GM21390 (cell line): ENCODE measurements around the gene PHGDH.

ENCODE experiments used
- ATAC-seq: cut with Tn5 transposase; IDR thresholded peaks from one replicate; pipeline ENCODE4 v1.9.1; 2021; ENCODE audit not compliant: unreplicated experiment

PHGDH gene

DNA sequence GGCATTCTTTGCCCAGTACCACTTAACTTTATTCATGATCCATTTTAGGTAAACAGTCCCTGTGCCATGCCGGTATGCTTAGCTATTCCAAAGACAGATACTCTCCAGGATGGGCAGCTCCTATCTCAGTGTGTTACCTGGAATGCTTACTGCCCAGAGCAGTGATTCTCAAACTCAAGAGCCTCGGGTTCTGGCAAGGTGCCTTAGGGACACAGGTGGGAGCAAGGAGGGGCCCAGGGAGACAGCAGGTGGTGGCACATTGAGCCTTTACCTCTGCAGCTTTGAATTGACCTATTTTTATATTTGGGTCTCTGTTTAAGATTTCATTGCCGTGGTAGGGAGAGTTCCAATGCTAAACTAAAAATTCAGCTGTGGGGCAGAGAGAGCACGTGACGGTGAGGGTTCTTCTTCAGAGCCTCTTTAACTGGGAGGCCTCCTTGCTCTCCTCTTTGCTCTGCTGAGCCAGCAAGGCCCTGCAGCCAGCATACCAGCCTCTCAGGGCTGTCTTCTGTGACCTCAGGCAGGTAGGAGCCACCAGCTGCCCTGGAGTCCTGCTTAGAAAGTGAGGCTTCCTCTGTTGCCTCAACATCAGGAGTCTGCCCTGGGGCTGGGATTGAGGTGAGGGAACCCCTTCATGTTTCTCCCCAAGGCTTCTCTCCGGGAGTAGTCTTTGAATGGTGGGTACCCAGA lies 20.2 kb downstream of the PHGDH start:
- no peak for ATAC-seq

DNA sequence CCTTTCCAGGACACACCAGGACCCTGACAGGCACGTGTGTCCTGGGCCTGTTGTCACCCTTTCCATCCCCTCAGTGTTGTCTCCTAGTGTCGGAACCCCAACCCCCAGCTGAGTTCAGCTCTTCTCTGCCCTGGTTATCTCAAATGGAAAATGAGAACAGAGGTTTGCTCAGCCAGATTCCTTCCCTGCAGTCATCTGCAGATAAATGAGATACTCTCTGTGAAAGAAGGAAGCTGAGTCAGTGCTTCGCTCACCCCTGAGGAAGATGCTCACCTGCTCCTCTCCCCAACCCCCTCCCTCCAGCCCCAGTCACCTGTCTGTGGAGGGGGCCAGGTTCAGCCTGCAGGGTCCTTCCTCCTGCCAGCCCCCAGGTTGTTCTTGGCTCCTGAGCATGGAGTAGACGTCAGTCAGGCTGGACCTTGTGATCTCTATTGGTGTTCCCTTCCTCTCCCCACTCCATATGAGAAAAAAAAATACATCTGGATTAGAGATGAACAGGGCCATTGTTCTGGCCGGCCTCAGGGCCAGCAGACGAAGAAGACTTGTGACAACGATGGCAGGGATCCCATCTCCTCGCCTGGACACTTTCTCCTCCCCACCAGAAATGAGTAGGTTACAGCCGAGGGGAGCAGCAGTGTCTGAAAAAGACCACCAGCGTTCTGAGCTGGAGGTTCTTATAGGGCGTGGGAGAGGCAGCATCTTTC lies 20.9 kb downstream of the PHGDH start:
- no peak for ATAC-seq

DNA sequence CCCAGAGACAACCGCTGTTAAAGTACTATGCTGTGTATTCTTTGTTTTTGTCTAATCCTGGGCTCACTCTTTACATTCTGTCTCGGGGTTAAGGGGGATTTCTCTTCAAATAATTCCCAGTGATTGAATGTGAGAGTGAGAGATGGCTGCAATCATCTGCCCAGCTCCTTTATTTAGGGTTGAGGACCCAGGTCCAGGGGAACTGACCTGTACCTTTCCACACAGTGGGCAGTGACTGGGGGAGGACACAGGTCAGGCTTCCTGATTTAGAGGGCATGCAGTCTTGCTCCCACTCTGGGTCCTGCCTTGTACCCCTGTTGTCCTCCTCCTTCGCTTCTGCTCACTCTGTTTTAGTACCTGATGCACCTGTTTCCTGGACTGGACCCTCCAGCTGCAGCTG lies 22.0 kb downstream of the PHGDH start:
- no peak for ATAC-seq

DNA sequence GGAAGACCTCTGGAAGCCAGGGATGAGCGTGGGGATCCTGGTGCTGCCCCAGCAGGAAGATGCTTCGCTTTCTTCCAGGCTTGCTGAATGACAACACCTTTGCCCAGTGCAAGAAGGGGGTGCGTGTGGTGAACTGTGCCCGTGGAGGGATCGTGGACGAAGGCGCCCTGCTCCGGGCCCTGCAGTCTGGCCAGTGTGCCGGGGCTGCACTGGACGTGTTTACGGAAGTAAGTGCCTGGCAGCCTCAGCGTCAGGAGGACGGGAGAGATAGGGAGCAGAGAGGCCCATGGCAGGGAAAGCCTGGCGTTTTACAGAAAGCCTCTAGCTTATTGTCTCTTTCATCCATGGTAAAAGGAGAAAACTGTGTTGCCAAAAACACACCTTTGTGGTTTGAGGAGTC lies 23.5 kb downstream of the PHGDH start:
- ATAC-seq: no peak

DNA sequence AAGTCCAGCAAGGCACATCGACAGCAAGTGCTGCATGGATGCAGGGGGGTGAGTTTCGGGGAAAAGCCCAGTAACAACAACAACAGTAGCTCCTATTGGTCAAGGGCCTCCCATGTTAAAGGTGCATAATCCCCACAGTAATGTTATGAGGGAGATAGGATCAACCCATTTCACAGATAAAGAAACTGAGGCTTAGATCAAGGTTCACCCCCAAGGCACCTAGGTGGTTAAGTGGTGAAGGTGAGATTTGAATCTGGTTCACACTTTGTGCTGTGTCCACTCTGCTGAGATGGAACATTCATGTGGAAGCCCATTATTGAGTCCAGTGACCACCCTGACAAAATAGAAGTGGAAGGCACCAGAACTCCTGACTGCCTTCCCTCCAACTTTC lies 24.9 kb downstream of the PHGDH start:
- ATAC-seq: no peak

DNA sequence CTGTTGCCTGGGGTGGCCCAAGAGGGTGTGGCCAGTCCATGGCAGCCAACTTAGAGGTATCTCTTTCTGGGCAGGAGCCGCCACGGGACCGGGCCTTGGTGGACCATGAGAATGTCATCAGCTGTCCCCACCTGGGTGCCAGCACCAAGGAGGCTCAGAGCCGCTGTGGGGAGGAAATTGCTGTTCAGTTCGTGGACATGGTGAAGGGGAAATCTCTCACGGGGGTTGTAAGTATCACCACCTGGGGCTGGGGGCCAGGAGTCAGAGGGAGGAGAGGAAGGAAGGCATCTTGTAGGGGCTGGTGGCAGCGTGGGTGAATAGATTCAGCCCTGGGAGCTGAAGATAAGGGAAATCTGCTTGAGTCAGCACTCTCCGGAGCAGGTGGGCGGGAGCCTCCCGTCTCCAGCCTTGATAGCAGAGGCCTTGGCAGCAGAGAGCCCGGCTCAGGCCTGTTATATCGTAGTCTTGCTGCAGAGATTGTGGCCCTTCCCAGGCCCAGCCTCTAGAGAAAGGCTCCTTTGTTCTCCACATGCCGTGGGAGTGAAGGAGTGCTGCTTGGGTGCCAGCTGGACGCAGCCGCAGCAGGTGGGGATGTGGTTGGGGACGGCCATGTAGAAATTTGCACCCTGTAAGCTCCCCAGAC lies 25.4 kb downstream of the PHGDH start:
- no peak for ATAC-seq

DNA sequence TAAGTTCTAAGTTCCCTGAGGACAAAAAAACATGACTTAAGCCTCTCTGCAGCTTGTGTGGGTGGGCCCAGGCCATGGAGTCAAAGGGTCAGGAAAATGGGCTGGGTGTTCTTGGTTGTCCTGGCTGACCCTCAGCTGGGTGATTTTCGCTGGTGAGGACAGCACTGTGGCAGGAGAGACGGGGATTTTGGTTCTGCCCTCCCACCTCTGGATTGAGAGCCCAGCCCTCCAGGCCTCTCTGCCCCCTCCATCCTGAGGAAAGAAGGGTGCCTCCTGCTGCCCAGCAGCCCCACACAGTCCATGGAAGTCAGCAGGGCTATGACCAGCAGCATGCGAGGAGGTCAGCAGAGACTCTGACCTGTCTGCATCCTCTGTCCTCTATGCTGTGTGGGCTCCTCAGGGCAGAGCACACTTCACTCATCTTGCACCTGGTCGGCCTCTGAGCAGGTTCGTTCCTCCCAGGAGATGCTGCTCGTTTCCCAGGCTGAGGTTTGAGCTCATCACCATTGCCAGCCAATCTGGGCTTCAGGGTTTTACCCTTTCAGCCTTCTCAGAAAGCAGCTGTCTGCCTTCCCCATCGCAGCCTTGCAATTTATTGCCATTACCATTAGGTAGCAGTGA lies 26.5 kb downstream of the PHGDH start:
- ATAC-seq: no peak

DNA sequence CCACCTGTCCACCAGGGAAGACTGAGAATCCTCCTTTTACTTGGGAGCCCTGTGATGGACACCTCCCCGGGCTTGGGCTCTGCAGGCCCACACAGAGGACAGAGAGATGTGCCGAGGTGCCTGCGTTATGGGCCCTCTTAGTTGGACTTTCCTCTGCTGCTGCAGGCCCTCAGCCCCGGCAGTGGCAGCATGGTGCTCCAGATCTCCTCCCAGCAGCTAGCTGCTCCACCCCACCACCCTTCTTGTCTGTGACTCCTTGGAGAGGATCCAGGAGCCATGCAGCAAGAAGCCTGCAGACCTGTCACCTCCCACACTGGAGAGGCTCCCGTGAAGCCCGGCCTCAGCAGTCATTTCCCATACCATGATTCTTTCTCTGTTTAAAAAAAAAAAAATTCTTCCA lies 27.4 kb downstream of the PHGDH start:
- no peak for ATAC-seq

DNA sequence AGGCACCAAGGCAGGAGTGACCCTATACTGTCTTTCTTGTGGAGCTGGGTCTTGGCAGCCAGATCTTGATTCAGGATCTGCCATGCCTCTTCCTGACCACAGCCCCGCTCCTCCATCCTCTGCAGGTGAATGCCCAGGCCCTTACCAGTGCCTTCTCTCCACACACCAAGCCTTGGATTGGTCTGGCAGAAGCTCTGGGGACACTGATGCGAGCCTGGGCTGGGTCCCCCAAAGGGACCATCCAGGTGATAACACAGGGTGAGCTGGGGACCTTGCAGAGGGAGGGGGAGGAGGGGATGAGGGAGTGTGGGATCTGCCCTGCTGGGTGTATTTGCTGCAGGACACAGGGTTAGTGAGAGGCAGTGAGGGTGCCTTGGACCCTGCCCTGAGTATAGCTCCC lies 28.5 kb downstream of the PHGDH start:
- no peak for ATAC-seq

DNA sequence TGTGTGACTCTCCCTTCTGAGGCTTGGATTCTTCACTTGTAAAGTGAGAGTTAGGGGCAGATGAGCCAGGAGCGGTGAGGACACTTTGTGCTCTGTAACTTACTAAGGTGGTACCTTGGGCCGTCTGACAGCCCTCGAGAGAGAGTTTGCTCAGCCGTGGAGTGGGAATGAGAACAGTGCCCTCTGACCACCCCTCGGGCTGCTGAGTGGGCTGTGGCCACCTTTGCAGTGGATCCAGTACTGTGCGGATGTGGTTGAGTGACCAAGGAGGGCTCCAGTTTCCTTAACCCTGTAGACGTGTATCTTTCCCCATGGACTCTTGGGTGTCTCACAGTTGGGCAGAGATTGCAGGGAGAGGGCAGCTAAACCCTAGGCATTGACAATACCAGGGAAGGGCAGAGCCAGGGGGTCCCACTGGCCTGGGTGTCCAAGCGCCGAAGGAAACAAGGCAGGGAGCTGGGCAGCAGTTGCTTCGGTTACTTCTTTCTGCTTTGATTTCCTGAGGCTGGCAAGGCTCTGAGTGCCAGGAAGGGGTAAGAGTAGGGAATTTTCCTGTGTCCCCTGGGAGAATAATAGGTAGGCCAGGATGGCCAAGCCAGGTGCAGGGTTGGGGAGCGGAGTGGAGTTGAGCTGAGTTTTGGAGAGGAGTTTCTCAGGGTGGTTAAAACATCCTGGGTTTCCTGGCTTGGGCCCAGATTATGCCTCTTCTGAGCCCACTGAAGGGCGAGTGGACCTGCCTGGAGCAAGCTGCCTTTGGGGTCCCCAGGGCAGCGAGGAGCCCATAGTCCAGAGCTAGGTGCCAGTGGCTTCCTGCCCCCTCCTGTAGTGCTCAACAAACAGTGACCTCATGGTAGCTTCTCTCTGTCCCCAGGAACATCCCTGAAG lies 29.4 kb downstream of the PHGDH start:
- no peak for ATAC-seq

DNA sequence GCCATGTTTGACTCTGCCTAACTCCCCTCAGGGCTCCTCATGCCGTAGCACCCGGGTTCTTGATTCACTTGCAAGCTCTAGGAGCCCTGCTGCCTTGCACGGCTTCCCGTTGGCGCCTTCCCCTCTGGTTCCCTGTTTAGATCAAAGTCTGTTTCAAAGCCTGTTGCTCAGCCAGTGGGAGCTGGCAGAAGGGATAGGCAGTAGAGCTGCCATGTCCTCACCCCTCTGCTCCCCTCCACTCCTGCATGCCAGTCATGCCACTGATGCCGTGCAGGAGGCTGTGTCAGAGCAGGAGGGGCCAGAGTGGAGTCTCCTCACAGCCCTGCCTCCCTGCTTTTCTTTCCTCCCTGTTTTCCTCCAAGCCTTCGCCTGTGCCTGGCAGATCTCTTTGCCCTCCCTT lies 30.5 kb downstream of the PHGDH start:
- no peak for ATAC-seq

DNA sequence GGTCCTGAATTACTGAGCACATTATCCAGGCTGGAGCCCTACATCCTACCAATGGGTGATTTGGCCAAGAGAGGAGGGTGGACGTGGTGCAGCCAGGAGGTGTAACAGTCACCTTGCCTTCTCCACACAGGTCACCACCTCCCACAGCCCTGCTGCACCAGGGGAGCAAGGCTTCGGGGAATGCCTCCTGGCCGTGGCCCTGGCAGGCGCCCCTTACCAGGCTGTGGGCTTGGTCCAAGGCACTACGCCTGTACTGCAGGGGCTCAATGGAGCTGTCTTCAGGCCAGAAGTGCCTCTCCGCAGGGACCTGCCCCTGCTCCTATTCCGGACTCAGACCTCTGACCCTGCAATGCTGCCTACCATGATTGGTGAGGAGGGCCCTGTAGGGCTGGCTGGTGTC lies 30.9 kb downstream of the PHGDH start:
- ATAC-seq: no peak

DNA sequence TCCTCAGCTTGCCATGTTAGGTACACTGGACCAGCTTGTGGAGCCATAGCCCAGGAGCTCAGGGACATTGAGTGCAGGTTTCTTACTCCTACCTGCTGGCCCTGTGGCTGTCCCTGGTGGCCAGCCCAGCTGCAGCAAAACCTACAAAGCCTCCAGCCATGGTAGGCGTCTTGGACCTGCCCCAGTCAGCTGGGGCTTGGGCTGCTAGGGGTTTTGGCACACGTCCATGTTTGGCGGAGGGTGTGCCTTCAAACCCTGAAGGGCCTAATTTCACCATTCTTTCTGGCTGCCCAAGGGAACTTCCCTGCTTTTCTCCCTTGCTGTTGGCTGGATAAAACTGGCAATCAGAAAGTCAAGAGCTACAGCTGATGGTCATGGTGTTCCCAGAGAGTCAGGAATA lies 31.6 kb downstream of the PHGDH start:
- no peak for ATAC-seq

DNA sequence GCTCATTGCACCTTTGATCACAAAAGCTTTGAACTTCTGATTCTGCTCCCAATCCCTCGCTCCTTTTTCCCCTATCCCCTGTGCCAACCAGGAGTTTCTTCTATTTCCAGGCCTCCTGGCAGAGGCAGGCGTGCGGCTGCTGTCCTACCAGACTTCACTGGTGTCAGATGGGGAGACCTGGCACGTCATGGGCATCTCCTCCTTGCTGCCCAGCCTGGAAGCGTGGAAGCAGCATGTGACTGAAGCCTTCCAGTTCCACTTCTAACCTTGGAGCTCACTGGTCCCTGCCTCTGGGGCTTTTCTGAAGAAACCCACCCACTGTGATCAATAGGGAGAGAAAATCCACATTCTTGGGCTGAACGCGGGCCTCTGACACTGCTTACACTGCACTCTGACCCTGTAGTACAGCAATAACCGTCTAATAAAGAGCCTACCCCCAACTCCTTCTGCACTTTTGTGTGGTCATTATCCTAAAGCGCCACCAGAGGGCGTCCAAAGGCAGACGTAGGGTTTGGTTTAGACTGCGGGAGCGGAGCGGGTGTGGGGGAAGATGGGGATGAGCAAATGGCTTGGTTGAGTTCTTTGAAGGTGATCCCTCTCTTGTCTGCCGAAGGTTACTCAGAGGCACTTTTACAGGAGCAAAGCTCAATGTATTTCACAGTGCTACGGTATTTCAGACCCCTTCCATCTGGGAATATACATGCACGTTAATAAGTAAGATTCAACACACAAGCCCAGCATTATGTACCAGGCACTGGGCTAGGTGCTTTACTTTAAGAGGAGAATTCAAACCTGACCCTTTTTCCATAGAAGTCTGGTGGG lies 32.3 kb downstream of the PHGDH start:
- peak; percentile 70 for ATAC-seq

DNA sequence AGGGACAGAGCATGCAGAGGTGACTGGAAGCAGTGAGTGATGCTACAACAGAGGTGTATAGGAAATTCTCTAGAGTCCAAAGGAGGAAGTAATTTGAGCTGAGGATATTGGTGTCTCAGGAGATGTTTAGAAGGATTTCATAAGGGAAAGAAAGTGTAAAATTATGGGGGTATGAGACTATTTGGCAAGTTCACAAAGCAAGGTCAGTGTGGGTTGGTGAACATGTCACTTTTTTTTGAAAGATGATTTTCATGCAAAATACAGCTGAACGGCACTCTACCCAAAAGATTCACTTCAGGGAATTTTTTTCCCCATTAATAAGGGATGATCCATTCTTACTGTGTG lies 32.8 kb downstream of the PHGDH start:
- ATAC-seq: no peak

DNA sequence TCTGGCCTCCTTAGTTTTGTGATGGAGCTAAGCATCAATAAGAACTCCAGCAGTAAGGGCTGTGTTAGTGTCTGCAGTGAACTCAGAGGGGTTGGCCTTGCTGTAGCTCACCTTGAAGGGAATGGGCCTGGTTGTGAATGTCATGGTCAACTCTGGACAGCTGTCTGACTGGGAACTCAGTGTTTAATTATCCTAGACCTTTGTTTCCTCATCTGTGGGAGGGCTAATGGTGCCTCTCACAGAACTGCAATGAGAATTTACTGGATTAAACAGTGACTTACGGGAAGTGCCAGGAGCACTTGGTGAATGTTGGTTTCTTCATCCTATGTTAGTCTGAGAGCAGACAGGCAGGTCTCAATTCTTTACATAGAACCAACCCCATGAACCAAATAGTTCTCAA lies 33.3 kb downstream of the PHGDH start:
- no peak for ATAC-seq

DNA sequence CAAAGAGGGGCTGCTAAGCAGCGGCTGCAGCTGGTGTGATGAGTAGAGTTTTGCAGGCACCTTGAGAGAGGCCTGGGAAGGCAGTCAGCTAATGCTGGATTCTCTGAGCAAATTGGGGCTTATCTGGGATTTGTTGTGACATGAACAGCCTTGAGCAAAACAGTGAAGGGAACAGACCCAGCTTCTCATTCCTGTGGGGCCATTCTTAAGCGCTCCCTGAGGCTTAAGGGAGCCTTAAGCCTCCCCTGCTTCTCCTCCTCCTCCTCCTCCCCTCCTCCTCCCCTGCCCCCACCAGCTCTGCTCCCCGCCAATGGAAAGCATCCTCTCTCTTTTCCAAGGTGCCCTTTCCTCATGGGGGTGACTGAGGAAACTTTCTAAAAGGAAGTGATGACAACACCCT lies 35.7 kb downstream of the PHGDH start:
- no peak for ATAC-seq

DNA sequence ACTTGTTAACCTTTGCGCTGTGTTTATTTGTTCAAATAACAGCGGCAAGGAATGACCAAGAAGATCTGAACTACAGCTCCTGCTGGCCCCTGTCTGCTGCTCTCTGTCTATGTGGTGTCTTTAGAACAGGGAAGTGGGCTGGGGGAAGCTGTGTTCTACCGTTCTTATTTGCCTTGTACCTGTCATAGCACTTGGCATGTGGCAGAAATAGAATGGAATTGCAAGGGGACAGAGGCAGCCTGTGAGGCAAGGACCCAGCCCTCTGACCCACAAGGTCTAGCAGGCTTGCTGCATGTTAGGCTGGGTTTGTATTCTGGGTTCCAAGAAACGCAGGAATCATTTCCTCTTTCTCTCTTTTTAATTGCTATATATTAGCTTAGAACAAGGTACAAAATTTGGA lies 36.3 kb downstream of the PHGDH start:
- ATAC-seq: no peak

DNA sequence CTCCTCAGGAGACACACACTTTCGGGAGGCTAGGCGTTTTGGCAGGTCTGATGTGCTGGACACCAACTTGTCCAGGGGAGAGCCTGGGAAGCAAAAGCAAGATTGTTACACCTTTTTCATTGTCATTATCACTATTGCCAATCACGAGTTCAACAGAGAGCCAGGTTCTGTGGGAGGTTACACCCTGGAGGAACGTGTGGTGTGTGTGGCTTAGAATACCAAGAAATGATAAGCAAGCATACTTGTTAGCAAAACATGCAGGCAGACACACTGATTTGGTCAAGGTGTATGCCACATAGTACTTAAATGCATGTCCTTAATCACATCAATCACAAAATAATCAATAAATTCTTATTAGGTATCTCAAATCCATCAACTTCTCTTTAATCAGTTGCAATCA lies 40.9 kb downstream of the PHGDH start:
- ATAC-seq: no peak

DNA sequence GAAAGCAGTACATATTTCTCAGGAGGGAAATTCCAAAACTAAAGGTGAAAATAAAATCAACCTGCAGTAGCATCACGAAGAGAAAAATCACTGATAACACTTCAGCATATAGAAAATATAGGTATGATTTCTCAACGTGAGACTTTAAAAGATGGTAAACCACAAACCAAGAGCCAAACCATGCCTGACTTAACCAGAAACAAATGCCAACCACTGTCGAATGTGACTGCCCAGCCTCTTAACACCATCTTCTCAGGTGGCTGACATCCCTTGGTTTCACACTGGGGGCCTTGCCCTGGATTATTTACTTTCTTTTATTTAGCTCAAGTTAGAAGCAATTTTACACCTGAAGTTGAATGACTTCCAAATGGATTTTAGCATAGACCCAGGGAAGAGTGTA lies 46.9 kb downstream of the PHGDH start:
- ATAC-seq: no peak
